ENCODE data around the gene TLX2. TPM values are rescaled to one million over a fixed set of nuclear protein-coding genes. Genes with fewer than 3 reads are reported as not detected.
A peak's percentile ranks its signal among the peaks of the same experiment; 100 is the strongest.

The TLX2 gene
- total and polyA plus RNA-seq, 2 of the 8 experiments (the other 6 are each of a cell fraction or from before 2014, with no cell fraction given) = 0.06 to 0.17 TPM

GRCh38 chr2:74552914-74553811 lies 38.9 kb downstream of the TLX2 start:
- Histone ChIP-seq H3K56ac (replicated peaks; ENCODE audit: insufficient read length, low read depth, low read length) (no peak overlapping the region), H2BK12ac (ENCODE audit: low read depth, low read length) (peak overlapping the region; percentile 62), H3K4me3 (ENCODE audit: extremely low read depth in 1 of 4, insufficient read depth in 2 of 4, low read depth in 3 of 4, low read length in 4 of 4) (peak overlapping the region; percentile 83 to 94 (median 90)), H3K14ac (ENCODE audit: insufficient read length) (no peak overlapping the region), H3K23ac (ENCODE audit: insufficient read length) (no peak overlapping the region), H2AFZ (ENCODE audit: low read length) (peak overlapping the region; percentile 84), H3K36me3 (ENCODE audit: control insufficient read depth in 2 of 4, insufficient read depth in 4 of 4, low read length in 3 of 4) (peaks cover 0 to 3% (median 0%) of the 10 kb centered on the region in 4 experiments; a peak in 1 of 8 replicates), H3K23me2 (ENCODE audit: low read depth, low read length) (peaks cover 27% of the 10 kb centered on the region), H2AK5ac (ENCODE audit: low read depth, low read length) (no peak overlapping the region; the same call in 1 of the 2 replicates), H3K27ac (ENCODE audit: low read depth, low read length) (no peak overlapping the region), H2BK5ac (ENCODE audit: low read depth, low read length) (peak overlapping the region; percentile 79; the same call in 1 of the 2 replicates), H3K4me1 (replicated peaks in 1 of 4; ENCODE audit: control insufficient read depth in 3 of 4, insufficient read depth in 4 of 4, low read length in 3 of 4) (peaks cover 5 to 15% (median 10%) of the 10 kb centered on the region in 4 experiments), H3K4me2 (ENCODE audit: insufficient read depth in 1 of 2, low read depth in 2 of 2, low read length in 2 of 2) (peak overlapping the region; percentile 93 to 94), H4K20me1 (replicated peaks in 1 of 2; ENCODE audit: control insufficient read depth in 1 of 2, insufficient read depth in 2 of 2, low read length in 2 of 2) (peaks cover 2 to 4% of the 10 kb centered on the region in 2 experiments), H3K18ac (ENCODE audit: extremely low read depth, low read length) (peak overlapping the region; percentile 81), H3K4ac (replicated peaks; ENCODE audit: insufficient read length, low read depth, low read length) (no peak overlapping the region), H2BK120ac (replicated peaks; ENCODE audit: low read depth, low read length) (no peak overlapping the region), H3K9ac (replicated peaks in 1 of 4; ENCODE audit: extremely low read depth in 1 of 4, low read depth in 3 of 4, low read length in 3 of 4) (peak overlapping the region; percentile 14 to 77 (median 24); a peak in 6 of 7 replicates), H3K9me3 (ENCODE audit: insufficient read depth in 2 of 2, low read depth in 1 of 2, low read length in 1 of 2) (no peaks in the 10 kb centered on the region), H3K79me1 (ENCODE audit: low read depth, low read length) (no peaks in the 10 kb centered on the region; the same call in 1 of the 2 replicates), H4K91ac (replicated peaks; ENCODE audit: insufficient read length, low read length) (no peak overlapping the region), H4K8ac (ENCODE audit: extremely low read depth, insufficient read depth, low read length) (peak overlapping the region; percentile 53; the same call in 1 of the 2 replicates), H3K27me3 (replicated peaks in 1 of 4; ENCODE audit: control insufficient read depth in 3 of 4, extremely low read depth in 1 of 4, insufficient read depth in 3 of 4, low read length in 3 of 4) (peaks cover 4 to 61% (median 39%) of the 10 kb centered on the region in 4 experiments), H4K5ac (ENCODE audit: insufficient read length, low read depth, low read length) (peak overlapping the region; percentile 70), H2BK15ac (ENCODE audit: low read length) (peak overlapping the region; percentile 53; the same call in 1 of the 2 replicates), H2BK20ac (ENCODE audit: low read length) (peak overlapping the region; percentile 9; the same call in 1 of the 2 replicates), H3K79me2 (ENCODE audit: control insufficient read depth in 1 of 2, insufficient read depth in 2 of 2, low read length in 2 of 2) (no peaks in the 10 kb centered on the region)
- ChIA-PET CTCF (ENCODE audit: partially characterized antibody) (interaction anchor here (1.1 kb wide), 1 partner anchor 47 kb away, joined by 3 read pairs; no protein-coding TSS in a partner anchor), POLR2A (ENCODE audit: partially characterized antibody) (interaction anchor here (0.7 to 1.6 kb wide), 10 partner anchors 14 to 282 kb away, joined by 3 to 9 read pairs (median 4); partner anchors contain the start of genes AUP1, CCDC142, HTRA2 and TTC31)
- DNase-seq (ENCODE audit: low read depth in 1 of 2, low spot score in 2 of 2) = peak in 1 of 2 experiments; percentile 78
- FAIRE-seq = no peak
- 17% methylated on average over 27 of the region's 27 CpGs; no CpG with 5 or more reads in 1 of the 2 experiments for WGBS, 2 experiments (ENCODE audit: extremely low coverage in 1 of 2, insufficient coverage in 1 of 2, insufficient read length in 1 of 2, insufficient replicate concordance in 2 of 2, low coverage in 1 of 2, low lambda C conversion rate in 2 of 2, missing lambda C conversion rate in 1 of 2)
- TF ChIP-seq HDAC2 (IDR thresholded peaks at IDR 0.05; ENCODE audit: borderline replicate concordance in 1 of 2, low read depth in 2 of 2, low read length in 2 of 2) = 0 out of 4 replicates have a peak, but pooled peaks of 1 of the 2 experiments have one; percentile 17
- TF ChIP-seq RFX5 (IDR thresholded peaks at IDR 0.05; ENCODE audit: borderline replicate concordance, low read depth, low read length) = no peak
- no peak for TF ChIP-seq NRF1 (IDR thresholded peaks at IDR 0.05; ENCODE audit: low read depth, low read length)
- TF ChIP-seq EP300 (IDR thresholded peaks at IDR 0.05; ENCODE audit: borderline replicate concordance in 1 of 2, low read depth in 2 of 2, low read length in 2 of 2) = no peak
- TF ChIP-seq TAF7 (optimal IDR thresholded peaks at IDR 0.05; ENCODE audit: borderline replicate concordance, low read depth, low read length) = no peak
- TF ChIP-seq CREB1 (IDR thresholded peaks at IDR 0.05) = no peak
- TF ChIP-seq SUZ12 (IDR thresholded peaks at IDR 0.05; ENCODE audit: low read length) = peak; percentile 23; the same call in 1 of the 2 replicates
- no peak for TF ChIP-seq TCF12 (IDR thresholded peaks at IDR 0.05; ENCODE audit: low read depth, low read length)
- no peak for TF ChIP-seq PHF8 (conservative IDR thresholded peaks at IDR 0.05; ENCODE audit: low read depth, low read length)
- TF ChIP-seq CBX8 (IDR thresholded peaks at IDR 0.05; ENCODE audit: borderline replicate concordance, low read depth, low read length) = no peak

Measured in H1 (cell line).